ENCODE measurements around the gene EXOC3. TPM values are rescaled to one million over a fixed set of nuclear protein-coding genes. Genes with fewer than 3 reads are reported as not detected.

Gene EXOC3
- polyA plus RNA-seq, 3 donors, result 33.2 to 59.7 (median 53.8) TPM

DNA sequence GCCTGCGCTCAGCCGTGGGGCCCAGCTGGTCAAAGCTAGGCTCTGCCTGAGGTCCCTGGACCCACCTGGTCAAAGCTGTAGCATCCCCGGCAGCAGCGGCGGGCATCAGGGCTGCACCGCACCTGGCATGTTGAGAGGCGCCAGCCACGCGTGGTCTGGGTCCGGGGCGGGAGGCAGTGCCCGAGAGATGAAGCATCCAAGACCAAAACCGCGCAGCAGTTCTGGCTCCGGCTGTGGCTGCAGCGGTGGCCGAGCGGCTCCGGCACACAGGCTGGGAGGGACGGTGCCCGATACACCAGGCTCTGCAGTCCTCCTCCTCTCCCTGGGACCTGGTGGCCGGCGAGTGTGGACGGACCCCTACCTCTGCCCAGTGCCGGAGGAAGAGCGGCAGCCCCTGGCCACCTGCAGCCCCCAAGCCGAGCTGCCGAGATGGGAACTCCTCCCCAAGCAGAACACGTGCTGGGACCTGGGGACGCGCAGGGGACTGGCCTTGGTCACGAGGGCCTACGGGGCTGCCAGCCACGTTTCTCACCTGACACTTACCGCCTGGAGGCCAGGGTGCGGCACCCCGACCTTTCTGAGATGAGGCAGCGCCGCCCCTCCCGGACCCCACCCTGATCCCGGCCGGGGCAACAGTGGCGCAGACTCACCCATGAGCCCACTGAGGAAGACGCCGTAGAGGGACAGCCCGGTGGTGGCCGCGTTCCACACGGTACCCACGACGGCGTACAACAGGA lies 48.3 kb downstream of the EXOC3 start:
- intact Hi-C loops (cut with micrococcal nuclease), result no loop called here
- WGBS (ENCODE audit: insufficient coverage), result 95% methylated on average over 52 of the region's 52 CpGs
- peaks cover 2 to 30% (median 3%) of the 10 kb centered on the region in 3 donors for H3K27me3 Mint-ChIP-seq (ENCODE audit: low read depth in 3 of 3)

DNA sequence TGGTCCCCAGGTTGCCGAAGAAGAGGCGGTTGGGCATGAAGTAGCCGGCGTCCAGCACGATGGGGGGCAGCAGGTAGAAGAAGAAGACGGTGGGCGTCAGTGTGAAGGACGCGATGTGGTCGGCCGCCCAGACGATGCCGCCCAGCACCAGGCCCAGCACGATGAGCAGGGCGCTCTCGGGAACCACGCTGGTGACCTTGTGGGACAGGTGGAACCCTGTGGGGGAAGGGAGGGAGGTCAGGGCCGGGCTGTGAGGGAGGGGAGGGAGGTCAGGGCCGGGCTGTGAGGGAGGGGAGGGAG lies 48.8 kb downstream of the EXOC3 start:
- Histone ChIP-seq H2AFZ (ENCODE audit: insufficient read depth, low read depth, low read length, poor library complexity, severe bottlenecking) (no peak overlapping the region), H3K36me3 (replicated peaks in 1 of 2; ENCODE audit: control insufficient read depth in 1 of 2, insufficient read depth in 2 of 2, low read length in 2 of 2) (no peaks in the 10 kb centered on the region), H3K9me3 (replicated peaks in 1 of 2; ENCODE audit: control insufficient read depth in 1 of 2, insufficient read depth in 1 of 2, low read length in 2 of 2) (no peaks in the 10 kb centered on the region), H3K27me3 (ENCODE audit: control insufficient read depth in 2 of 2, insufficient read depth in 2 of 2, low read length in 2 of 2) (no peaks in the 10 kb centered on the region), H3K4me2 (replicated peaks; ENCODE audit: extremely low read depth, low read length, poor library complexity, severe bottlenecking) (no peak overlapping the region), H3K4me1 (ENCODE audit: control insufficient read depth in 1 of 2, insufficient read depth in 2 of 2, low read length in 2 of 2) (no peaks in the 10 kb centered on the region), H4K20me1 (ENCODE audit: insufficient read depth, low read length) (no peaks in the 10 kb centered on the region), H3K27ac (ENCODE audit: low read depth in 1 of 2, low read length in 2 of 2) (no peak overlapping the region), H3K9ac (ENCODE audit: insufficient read depth, low read length, poor library complexity, severe bottlenecking) (no peak overlapping the region), H3K4me3 (replicated peaks in 1 of 3; ENCODE audit: low read depth in 2 of 3, low read length in 3 of 3) (no peak overlapping the region), H3K79me2 (ENCODE audit: insufficient read depth, low read length) (no peaks in the 10 kb centered on the region)
- Mint-ChIP-seq H3K9me3 (peaks cover 0 to 11% (median 7%) of the 10 kb centered on the region in 7 donors), H3K4me3 (no peak overlapping the region), H3K4me1 (no peaks in the 10 kb centered on the region), H3K36me3 (no peaks in the 10 kb centered on the region), H3K27me3 (ENCODE audit: low read depth in 3 of 3) (peaks cover 2 to 29% (median 9%) of the 10 kb centered on the region in 3 donors), H3K27ac (no peak overlapping the region)
- TF ChIP-seq, protein P1, sequence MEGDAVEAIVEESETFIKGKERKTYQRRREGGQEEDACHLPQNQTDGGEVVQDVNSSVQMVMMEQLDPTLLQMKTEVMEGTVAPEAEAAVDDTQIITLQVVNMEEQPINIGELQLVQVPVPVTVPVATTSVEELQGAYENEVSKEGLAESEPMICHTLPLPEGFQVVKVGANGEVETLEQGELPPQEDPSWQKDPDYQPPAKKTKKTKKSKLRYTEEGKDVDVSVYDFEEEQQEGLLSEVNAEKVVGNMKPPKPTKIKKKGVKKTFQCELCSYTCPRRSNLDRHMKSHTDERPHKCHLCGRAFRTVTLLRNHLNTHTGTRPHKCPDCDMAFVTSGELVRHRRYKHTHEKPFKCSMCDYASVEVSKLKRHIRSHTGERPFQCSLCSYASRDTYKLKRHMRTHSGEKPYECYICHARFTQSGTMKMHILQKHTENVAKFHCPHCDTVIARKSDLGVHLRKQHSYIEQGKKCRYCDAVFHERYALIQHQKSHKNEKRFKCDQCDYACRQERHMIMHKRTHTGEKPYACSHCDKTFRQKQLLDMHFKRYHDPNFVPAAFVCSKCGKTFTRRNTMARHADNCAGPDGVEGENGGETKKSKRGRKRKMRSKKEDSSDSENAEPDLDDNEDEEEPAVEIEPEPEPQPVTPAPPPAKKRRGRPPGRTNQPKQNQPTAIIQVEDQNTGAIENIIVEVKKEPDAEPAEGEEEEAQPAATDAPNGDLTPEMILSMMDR (IDR thresholded peaks at IDR 0.05), result no peak
- DNase-seq, result no peak
- WGBS (ENCODE audit: insufficient coverage), result 83% methylated on average over 19 of the region's 19 CpGs
- intact Hi-C loops (cut with micrococcal nuclease), result no loop called here

More for the DNA sequence above, 48.3 kb downstream of the EXOC3 start:
- Histone ChIP-seq H3K27ac (ENCODE audit: low read depth in 1 of 2, low read length in 2 of 2) (no peak overlapping the region), H3K4me2 (replicated peaks; ENCODE audit: extremely low read depth, low read length, poor library complexity, severe bottlenecking) (no peak overlapping the region), H3K27me3 (ENCODE audit: control insufficient read depth in 2 of 2, insufficient read depth in 2 of 2, low read length in 2 of 2) (no peaks in the 10 kb centered on the region), H3K79me2 (ENCODE audit: insufficient read depth, low read length) (no peaks in the 10 kb centered on the region), H3K9me3 (replicated peaks in 1 of 2; ENCODE audit: control insufficient read depth in 1 of 2, insufficient read depth in 1 of 2, low read length in 2 of 2) (no peaks in the 10 kb centered on the region), H3K9ac (ENCODE audit: insufficient read depth, low read length, poor library complexity, severe bottlenecking) (no peak overlapping the region), H2AFZ (ENCODE audit: insufficient read depth, low read depth, low read length, poor library complexity, severe bottlenecking) (no peak overlapping the region), H3K4me1 (ENCODE audit: control insufficient read depth in 1 of 2, insufficient read depth in 2 of 2, low read length in 2 of 2) (peaks cover 0 to 1% of the 10 kb centered on the region in 2 donors), H3K36me3 (replicated peaks in 1 of 2; ENCODE audit: control insufficient read depth in 1 of 2, insufficient read depth in 2 of 2, low read length in 2 of 2) (no peaks in the 10 kb centered on the region), H4K20me1 (ENCODE audit: insufficient read depth, low read length) (no peaks in the 10 kb centered on the region), H3K4me3 (replicated peaks in 1 of 3; ENCODE audit: low read depth in 2 of 3, low read length in 3 of 3) (no peak overlapping the region)
- TF ChIP-seq, protein P1 (IDR thresholded peaks at IDR 0.05), result no peak
- H3K4me1 Mint-ChIP-seq, result peaks cover 3% of the 10 kb centered on the region
- DNase-seq, result no peak
- no peak overlapping the region for H3K4me3 Mint-ChIP-seq
- peaks cover 2 to 15% (median 10%) of the 10 kb centered on the region in 7 donors for H3K9me3 Mint-ChIP-seq
- no peaks in the 10 kb centered on the region for H3K36me3 Mint-ChIP-seq
- H3K27ac Mint-ChIP-seq, result no peak overlapping the region
